ENCODE results near the gene METTL21C. TPM values are rescaled to one million over a fixed set of nuclear protein-coding genes. Genes with fewer than 3 reads are reported as not detected.

Gene METTL21C
- total RNA-seq, 1 donor from 2014 or later = not detected

DNA sequence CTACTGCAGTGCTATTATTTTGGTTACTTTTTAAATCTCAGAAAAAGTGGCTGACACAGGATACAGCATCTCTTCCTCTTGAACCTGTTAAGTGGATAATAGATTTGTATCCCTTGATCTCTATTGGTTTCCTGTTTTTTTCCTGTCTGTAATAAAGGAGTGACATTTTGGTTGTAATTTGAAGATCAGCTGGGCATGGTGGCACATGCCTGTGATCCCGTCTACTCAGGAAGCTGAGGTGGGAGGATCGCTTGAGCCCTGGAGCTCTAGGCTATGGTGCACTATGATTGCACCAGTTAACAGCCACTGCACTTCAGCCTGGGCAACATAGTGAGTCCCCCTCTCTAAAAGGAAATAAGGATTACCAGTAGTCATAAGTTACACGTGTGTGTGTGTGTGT is 46.8 kb downstream of the METTL21C start:
- Mint-ChIP-seq H3K4me1 (ENCODE audit: low read depth) (peaks cover 8% of the 10 kb centered on the region), H3K27ac (no peak overlapping the region), H3K9me3 (no peaks in the 10 kb centered on the region), H3K27me3 (ENCODE audit: low read depth) (no peaks in the 10 kb centered on the region), H3K4me3 (ENCODE audit: low read depth) (no peak overlapping the region), H3K36me3 (ENCODE audit: low read depth) (peaks cover 75% of the 10 kb centered on the region)
- no peak for DNase-seq (ENCODE audit: low spot score)
- intact Hi-C loops (cut with micrococcal nuclease) = no loop called here

DNA sequence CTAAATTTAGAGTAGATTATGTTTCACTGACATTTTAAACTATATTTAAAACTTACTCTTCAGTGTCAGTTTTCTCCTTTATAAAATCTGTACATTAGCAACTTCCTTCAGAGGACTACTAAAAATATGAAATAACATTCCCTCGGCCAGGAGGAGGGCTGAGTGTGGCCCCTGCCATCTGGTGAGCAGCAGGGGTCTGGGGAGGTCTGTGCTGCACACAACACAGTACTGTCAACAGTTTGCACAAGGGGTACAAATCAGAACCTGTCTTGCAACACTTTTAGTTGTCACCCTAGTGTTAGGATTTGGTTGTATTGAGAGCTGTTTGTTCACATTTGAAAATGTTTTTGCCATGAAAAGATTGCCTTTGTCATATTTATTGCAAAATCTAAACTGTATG is 49.1 kb downstream of the METTL21C start:
- H3K27me3 Mint-ChIP-seq (ENCODE audit: low read depth) = no peaks in the 10 kb centered on the region
- intact Hi-C loops (cut with micrococcal nuclease) = no loop called here
- H3K27ac Mint-ChIP-seq = no peak overlapping the region
- no peak for DNase-seq (ENCODE audit: low spot score)
- H3K9me3 Mint-ChIP-seq = no peaks in the 10 kb centered on the region
- H3K36me3 Mint-ChIP-seq (ENCODE audit: low read depth) = peaks cover 81% of the 10 kb centered on the region
- peaks cover 6% of the 10 kb centered on the region for H3K4me1 Mint-ChIP-seq (ENCODE audit: low read depth)
- H3K4me3 Mint-ChIP-seq (ENCODE audit: low read depth) = no peak overlapping the region

DNA sequence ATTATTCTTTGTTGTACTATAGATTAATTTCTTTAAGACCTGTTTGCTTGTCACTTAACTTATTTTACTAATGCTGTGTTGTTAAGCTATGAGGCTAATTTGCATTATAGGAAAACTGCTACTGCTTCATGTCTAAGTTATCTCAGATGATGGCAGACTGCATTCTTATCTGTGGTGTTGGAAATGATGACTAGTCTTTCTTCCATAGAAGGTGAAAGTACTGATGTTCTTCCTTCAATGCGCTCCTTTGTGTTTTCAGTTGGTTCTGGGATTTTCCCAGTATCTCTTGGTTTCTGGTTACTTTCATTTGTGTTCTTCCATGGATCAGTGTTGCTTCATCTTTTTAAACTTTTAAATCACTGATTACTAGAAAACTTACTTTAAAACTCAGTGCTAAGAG is 51.2 kb downstream of the METTL21C start:
- H3K4me3 Mint-ChIP-seq (ENCODE audit: low read depth) = no peak overlapping the region
- H3K4me1 Mint-ChIP-seq (ENCODE audit: low read depth) = peaks cover 6% of the 10 kb centered on the region
- H3K27ac Mint-ChIP-seq = peak overlapping the region; percentile 69
- H3K36me3 Mint-ChIP-seq (ENCODE audit: low read depth) = peaks cover 75% of the 10 kb centered on the region
- intact Hi-C loops (cut with micrococcal nuclease) = no loop called here
- no peak for DNase-seq (ENCODE audit: low spot score)
- no peaks in the 10 kb centered on the region for H3K9me3 Mint-ChIP-seq
- H3K27me3 Mint-ChIP-seq (ENCODE audit: low read depth) = no peaks in the 10 kb centered on the region

DNA sequence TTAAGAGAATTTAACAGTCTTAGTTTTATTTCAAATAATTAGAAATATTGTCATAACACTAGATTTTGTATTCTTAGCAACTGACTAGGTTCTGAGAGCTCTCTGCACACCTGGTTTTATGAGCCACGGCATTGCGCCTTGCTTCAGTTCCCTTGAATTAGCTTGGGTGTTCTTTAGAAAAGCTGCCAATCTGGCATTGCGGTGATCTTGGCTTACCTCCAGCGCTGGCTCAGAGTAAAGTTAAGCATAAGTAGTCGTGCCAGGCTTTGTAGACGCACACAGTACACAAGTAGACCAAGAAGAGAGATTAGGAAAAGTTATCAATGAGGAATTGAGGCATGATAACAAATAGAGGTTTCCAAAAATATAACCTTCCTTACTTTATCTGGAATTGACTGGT is 52.4 kb downstream of the METTL21C start:
- H3K27ac Mint-ChIP-seq = no peak overlapping the region
- H3K36me3 Mint-ChIP-seq (ENCODE audit: low read depth) = peaks cover 77% of the 10 kb centered on the region

DNA sequence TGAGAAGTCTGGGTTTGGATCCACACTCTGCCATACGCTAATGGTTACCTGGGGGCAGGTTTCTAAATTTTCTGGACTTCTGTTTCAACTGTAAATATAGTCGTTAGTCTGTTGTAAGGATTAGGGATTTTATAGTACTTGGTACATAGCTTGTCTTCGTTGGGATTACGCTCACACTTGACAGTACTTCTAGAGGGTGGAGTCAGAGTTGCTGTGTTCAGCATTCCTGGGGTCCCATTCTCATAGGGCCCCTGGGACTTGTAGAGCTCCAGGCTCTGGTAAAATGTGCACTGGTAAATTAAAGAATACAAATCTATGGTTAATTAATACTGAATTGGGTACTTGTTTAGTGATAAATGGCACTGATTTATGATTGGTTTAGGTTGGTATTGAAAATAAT is 52.8 kb downstream of the METTL21C start:
- no peaks in the 10 kb centered on the region for H3K9me3 Mint-ChIP-seq
- H3K36me3 Mint-ChIP-seq (ENCODE audit: low read depth) = peaks cover 77% of the 10 kb centered on the region
- H3K27me3 Mint-ChIP-seq (ENCODE audit: low read depth) = no peaks in the 10 kb centered on the region
- intact Hi-C loops (cut with micrococcal nuclease) = no loop called here
- no peak overlapping the region for H3K4me3 Mint-ChIP-seq (ENCODE audit: low read depth)
- DNase-seq (ENCODE audit: low spot score) = no peak
- no peak overlapping the region for H3K27ac Mint-ChIP-seq
- H3K4me1 Mint-ChIP-seq (ENCODE audit: low read depth) = peaks cover 6% of the 10 kb centered on the region

More for the DNA sequence above, 52.4 kb downstream of the METTL21C start:
- intact Hi-C loops (cut with micrococcal nuclease) = no loop called here
- H3K27me3 Mint-ChIP-seq (ENCODE audit: low read depth) = no peaks in the 10 kb centered on the region
- peaks cover 6% of the 10 kb centered on the region for H3K4me1 Mint-ChIP-seq (ENCODE audit: low read depth)
- no peak for DNase-seq (ENCODE audit: low spot score)
- H3K4me3 Mint-ChIP-seq (ENCODE audit: low read depth) = no peak overlapping the region
- H3K9me3 Mint-ChIP-seq = no peaks in the 10 kb centered on the region

DNA sequence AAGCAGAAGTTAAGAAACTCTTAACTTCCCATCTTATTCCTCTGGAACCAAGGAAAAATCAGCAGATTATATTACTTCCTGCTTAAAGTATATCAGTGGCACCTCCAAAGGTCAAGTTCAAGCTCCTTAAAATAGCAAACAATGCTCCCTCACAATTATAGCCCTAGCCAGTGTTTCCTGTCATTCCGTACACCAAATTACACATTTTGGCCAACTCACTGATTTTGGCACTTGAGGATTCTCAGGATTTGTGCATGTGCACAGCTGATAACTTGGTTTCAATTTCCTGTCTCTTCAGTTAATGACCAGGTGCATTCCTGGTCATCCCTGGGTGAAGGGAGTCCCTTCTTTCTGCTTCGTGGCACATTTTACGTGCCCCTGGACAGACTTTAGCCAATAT is 56.1 kb downstream of the METTL21C start:
- Mint-ChIP-seq H3K36me3 (ENCODE audit: low read depth) (peaks cover 82% of the 10 kb centered on the region), H3K27me3 (ENCODE audit: low read depth) (no peaks in the 10 kb centered on the region), H3K4me1 (ENCODE audit: low read depth) (peaks cover 3% of the 10 kb centered on the region), H3K27ac (no peak overlapping the region), H3K4me3 (ENCODE audit: low read depth) (no peak overlapping the region), H3K9me3 (no peaks in the 10 kb centered on the region)
- DNase-seq (ENCODE audit: low spot score) = no peak
- intact Hi-C loops (cut with micrococcal nuclease) = no loop called here

Other genes with a start within 250 kb of the METTL21C start
- gene TPP2, start 98.1 kb downstream of the METTL21C start, total RNA-seq = 75.5 and 76.5 TPM in 2 replicates
- 54.8 and 58.9 TPM in 2 replicates for gene TEX30, start 78.7 kb upstream of the METTL21C start, total RNA-seq
- 13.6 and 13.7 TPM in 2 replicates for gene POGLUT2, start 103.9 kb upstream of the METTL21C start, total RNA-seq
- gene BIVM, start 104.1 kb upstream of the METTL21C start, total RNA-seq = 33.3 and 33.8 TPM in 2 replicates
- 46.8 and 57.1 TPM in 2 replicates for gene ERCC5, start 151.0 kb upstream of the METTL21C start, total RNA-seq

All from activated T-helper 2 cell treated with anti-CD3 and anti-CD28 coated beads, Interferon-gamma antibody, Interleukin-2, Interleukin-4, amounts not matched to agents 10 μg/mL and 5 μg/mL and 100 μg/mL, durations not matched to agents 14 hours and 24 hours and 36 hours (primary cell).